ENCODE measurements around the gene ABCG5.

ABCG5 gene

DNA sequence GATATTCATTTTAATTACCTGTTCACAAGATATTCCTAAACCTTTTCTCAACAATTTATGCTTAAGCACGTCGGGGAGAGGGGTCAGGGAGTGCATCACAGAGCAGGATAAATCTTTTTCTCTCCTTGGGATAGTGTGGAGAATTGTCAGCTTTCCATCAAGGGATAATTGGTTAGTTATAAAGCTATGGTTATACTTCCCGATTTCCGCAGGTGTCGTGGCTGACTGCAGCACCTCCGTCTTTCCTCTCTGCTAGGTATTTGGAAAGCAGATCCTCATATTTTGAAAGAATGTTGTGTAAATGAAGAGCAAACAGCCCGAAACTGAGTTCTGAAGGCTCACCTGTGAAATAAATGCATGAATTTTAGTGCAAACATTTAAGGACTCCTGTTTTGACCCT lies 64.0 kb downstream of the ABCG5 start:
- peak overlapping the region; percentile 62 for H3K4me2 ChIP-seq (ENCODE audit: low read depth, low read length, poor library complexity, severe bottlenecking)
- 0 out of 2 replicates have a peak, but pooled peaks cover 6% of the 10 kb centered on the region for H3F3A ChIP-seq (ENCODE audit: insufficient read depth)
- peak overlapping the region; percentile 57 for H3K9ac ChIP-seq (ENCODE audit: low read length)
- H2AFZ ChIP-seq (ENCODE audit: low read depth, low read length, severe bottlenecking): peak overlapping the region; percentile 99
- H3K4me3 ChIP-seq (ENCODE audit: insufficient read depth, low read length, poor library complexity, severe bottlenecking): peak overlapping the region; percentile 87
- H3K27ac ChIP-seq (ENCODE audit: low read depth, low read length): no peak overlapping the region
- H3K9me2 ChIP-seq (replicated peaks; ENCODE audit: insufficient read depth, low read length): no peaks in the 10 kb centered on the region
- TF ChIP-seq, protein P1, sequence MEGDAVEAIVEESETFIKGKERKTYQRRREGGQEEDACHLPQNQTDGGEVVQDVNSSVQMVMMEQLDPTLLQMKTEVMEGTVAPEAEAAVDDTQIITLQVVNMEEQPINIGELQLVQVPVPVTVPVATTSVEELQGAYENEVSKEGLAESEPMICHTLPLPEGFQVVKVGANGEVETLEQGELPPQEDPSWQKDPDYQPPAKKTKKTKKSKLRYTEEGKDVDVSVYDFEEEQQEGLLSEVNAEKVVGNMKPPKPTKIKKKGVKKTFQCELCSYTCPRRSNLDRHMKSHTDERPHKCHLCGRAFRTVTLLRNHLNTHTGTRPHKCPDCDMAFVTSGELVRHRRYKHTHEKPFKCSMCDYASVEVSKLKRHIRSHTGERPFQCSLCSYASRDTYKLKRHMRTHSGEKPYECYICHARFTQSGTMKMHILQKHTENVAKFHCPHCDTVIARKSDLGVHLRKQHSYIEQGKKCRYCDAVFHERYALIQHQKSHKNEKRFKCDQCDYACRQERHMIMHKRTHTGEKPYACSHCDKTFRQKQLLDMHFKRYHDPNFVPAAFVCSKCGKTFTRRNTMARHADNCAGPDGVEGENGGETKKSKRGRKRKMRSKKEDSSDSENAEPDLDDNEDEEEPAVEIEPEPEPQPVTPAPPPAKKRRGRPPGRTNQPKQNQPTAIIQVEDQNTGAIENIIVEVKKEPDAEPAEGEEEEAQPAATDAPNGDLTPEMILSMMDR (IDR thresholded peaks at IDR 0.05; ENCODE audit: insufficient read depth, low read length, poor library complexity, severe bottlenecking): no peak
- TF ChIP-seq EZH2phosphoT487 (conservative IDR thresholded peaks at IDR 0.05; ENCODE audit: low read length): no peak
- H4K20me1 ChIP-seq (ENCODE audit: low read depth, low read length): no peaks in the 10 kb centered on the region
- no peaks in the 10 kb centered on the region for H3K9me3 ChIP-seq (ENCODE audit: insufficient read depth, low read length)
- no peaks in the 10 kb centered on the region for H3K27me3 ChIP-seq (ENCODE audit: low read length)
- no peaks in the 10 kb centered on the region for H3K79me2 ChIP-seq (ENCODE audit: insufficient read depth, low read length)
- no peaks in the 10 kb centered on the region for H3K36me3 ChIP-seq (ENCODE audit: low read length)

DNA sequence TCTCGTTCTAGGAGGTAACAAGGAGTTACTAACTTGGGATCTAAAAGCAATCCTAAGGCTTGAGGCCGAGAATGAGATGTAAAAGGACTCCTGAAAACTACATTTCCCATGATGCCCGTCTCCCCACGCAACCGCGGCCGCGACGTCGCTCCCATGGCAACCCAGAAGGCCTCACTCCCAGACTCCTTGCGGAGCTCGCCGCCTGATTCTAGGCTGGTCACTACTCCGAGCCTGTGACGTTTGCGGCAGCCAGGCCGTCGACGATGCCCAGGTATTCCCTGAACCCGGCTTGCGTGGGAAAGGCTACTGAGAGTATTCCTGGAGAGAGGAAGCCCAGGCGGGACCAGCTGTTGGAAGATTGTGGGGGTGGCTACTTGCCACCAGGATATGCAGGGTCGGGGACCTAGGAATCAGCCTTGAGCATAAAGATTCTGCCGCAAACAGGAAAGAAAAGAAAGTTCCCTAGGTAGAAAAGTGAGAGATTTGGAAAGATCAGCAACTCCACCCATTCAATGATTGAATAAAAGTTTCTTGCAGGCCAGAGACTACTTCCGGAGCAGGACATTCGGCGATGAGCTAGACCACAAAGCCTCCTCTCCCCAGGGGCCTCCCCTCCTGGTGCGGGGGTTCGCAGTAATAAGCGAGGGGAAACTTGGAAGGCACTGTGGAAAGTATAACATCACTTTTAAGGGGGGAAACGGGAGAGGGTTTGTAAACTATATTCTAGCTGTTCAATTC lies 64.6 kb downstream of the ABCG5 start, which contains the start of gene DYNC2LI1:
DYNC2LI1 (plus strand) TSS at position 164 of the 738 bp plus-strand sequence; CDS start at position 264, 100 bp downstream.
- Histone ChIP-seq H3K4me3 (ENCODE audit: insufficient read depth, low read length, poor library complexity, severe bottlenecking) (peak within 1 kb of the TSS; percentile 87), H3K27ac (ENCODE audit: low read depth, low read length) (no peak within 1 kb of the TSS), H3K79me2 (ENCODE audit: insufficient read depth, low read length) (no peaks in the 10 kb centered on the region), H3F3A (ENCODE audit: insufficient read depth) (0 out of 2 replicates have a peak, but pooled peaks cover 6% of the 10 kb centered on the region), H3K9me3 (ENCODE audit: insufficient read depth, low read length) (no peaks in the 10 kb centered on the region), H3K36me3 (ENCODE audit: low read length) (no peaks in the 10 kb centered on the region), H3K4me2 (ENCODE audit: low read depth, low read length, poor library complexity, severe bottlenecking) (peak within 1 kb of the TSS; percentile 62), H3K27me3 (ENCODE audit: low read length) (no peaks in the 10 kb centered on the region), H3K9ac (ENCODE audit: low read length) (peak within 1 kb of the TSS; percentile 57), H3K9me2 (replicated peaks; ENCODE audit: insufficient read depth, low read length) (no peaks in the 10 kb centered on the region), H4K20me1 (ENCODE audit: low read depth, low read length) (no peaks in the 10 kb centered on the region), H2AFZ (ENCODE audit: low read depth, low read length, severe bottlenecking) (peak within 1 kb of the TSS; percentile 99)
- TF ChIP-seq EZH2phosphoT487 (conservative IDR thresholded peaks at IDR 0.05; ENCODE audit: low read length): no peak
- TF ChIP-seq, protein P1 (IDR thresholded peaks at IDR 0.05; ENCODE audit: insufficient read depth, low read length, poor library complexity, severe bottlenecking): no peak

DNA sequence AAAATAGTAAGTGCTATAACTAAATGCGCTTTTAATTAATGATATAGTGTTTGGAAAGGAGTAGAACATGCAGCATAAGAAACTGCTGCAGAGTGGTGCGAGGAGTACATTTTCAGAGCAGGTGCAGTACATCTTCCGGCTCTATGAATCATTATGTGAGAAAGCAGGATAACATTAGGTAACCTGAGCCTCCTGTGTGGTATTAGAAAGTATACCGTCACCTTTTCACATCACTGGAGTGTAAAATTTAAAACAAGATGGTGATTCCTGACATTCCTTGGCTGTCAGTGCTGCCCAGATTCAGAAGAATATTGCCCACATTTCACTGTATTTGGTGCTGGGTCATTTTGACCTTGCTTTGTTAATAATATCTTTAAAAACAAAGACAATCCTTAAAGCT lies 72.6 kb downstream of the ABCG5 start:
- H4K20me1 ChIP-seq (ENCODE audit: low read depth, low read length): no peaks in the 10 kb centered on the region
- H3K79me2 ChIP-seq (ENCODE audit: insufficient read depth, low read length): no peaks in the 10 kb centered on the region
- no peaks in the 10 kb centered on the region for H3K9me3 ChIP-seq (ENCODE audit: insufficient read depth, low read length)
- H3K9me2 ChIP-seq (replicated peaks; ENCODE audit: insufficient read depth, low read length): no peaks in the 10 kb centered on the region
- H3K4me2 ChIP-seq (ENCODE audit: low read depth, low read length, poor library complexity, severe bottlenecking): no peak overlapping the region
- no peak overlapping the region for H3K27ac ChIP-seq (ENCODE audit: low read depth, low read length)
- H3K27me3 ChIP-seq (ENCODE audit: low read length): 0 out of 2 replicates have a peak, but pooled peaks cover 3% of the 10 kb centered on the region
- H2AFZ ChIP-seq (ENCODE audit: low read depth, low read length, severe bottlenecking): no peak overlapping the region
- no peak overlapping the region for H3K9ac ChIP-seq (ENCODE audit: low read length)
- no peaks in the 10 kb centered on the region for H3F3A ChIP-seq (ENCODE audit: insufficient read depth)
- no peak overlapping the region for H3K4me3 ChIP-seq (ENCODE audit: insufficient read depth, low read length, poor library complexity, severe bottlenecking)
- TF ChIP-seq, protein P1 (IDR thresholded peaks at IDR 0.05; ENCODE audit: insufficient read depth, low read length, poor library complexity, severe bottlenecking): no peak
- no peak for TF ChIP-seq EZH2phosphoT487 (conservative IDR thresholded peaks at IDR 0.05; ENCODE audit: low read length)
- H3K36me3 ChIP-seq (ENCODE audit: low read length): no peaks in the 10 kb centered on the region
